ENCODE measurements around the gene KIF21B. TPM values are rescaled to one million over a fixed set of nuclear protein-coding genes. Genes with fewer than 3 reads are reported as not detected.

Gene KIF21B
- total RNA-seq, 4 donors from 2014 or later: 3.2 to 40.4 (median 22.7) TPM

DNA sequence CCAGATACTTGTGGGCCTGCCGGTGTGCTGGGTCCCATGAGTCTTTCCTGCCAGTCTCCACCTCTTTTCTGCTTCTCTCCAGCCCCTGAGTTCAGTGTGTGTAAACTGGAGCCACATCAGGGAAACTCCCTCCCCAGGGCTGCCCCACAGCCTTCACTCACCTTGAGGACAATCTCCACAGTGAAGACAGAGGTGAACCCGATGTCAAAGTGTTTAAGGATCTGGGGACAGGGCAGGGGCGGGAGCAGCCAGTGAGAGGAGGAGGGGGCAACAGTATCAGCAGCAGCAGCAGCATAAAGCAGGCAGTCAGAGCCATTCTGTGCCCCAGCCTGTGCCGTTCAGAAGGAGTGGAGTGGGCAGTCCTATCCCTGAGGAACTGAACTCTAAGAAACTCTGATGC, 45.5 kb upstream of the KIF21B start:
- H3K36me3 ChIP-seq: no peaks in the 10 kb centered on the region
- DNase-seq: no peak
- 70% methylated on average over 4 of the region's 4 CpGs; no CpG with 5 or more reads in 1 of the 2 donors for WGBS, 2 donors (ENCODE audit: low coverage in 1 of 2)
- H3K27ac ChIP-seq: no peak overlapping the region
- intact Hi-C loops (cut with DNase I; ENCODE audit: low total_unique reads): no loop called here
- H3K4me3 ChIP-seq: no peak overlapping the region
- TF ChIP-seq POLR2AphosphoS5 (IDR thresholded peaks at IDR 0.05): no peak
- no peak for TF ChIP-seq POLR2A (IDR thresholded peaks at IDR 0.05)
- TF ChIP-seq CTCF (IDR thresholded peaks at IDR 0.05): no peak
- no peak for TF ChIP-seq EP300 (IDR thresholded peaks at IDR 0.05; ENCODE audit: low read depth)
- in situ Hi-C loops (cut with MboI; ENCODE audit: low pct_ligation_motif_present in 1 of 4, low pct_unique_long_range_greater_than_20kb in 1 of 4, low sequenced_read_pairs in 3 of 4): no loop called here
- no peaks in the 10 kb centered on the region for H3K27me3 ChIP-seq
- no peaks in the 10 kb centered on the region for H3K4me1 ChIP-seq
- no peaks in the 10 kb centered on the region for H3K9me3 ChIP-seq

- no peaks in the 10 kb centered on the region for H3K9me3 ChIP-seq
- no peaks in the 10 kb centered on the region for H3K36me3 ChIP-seq
- no peak for DNase-seq
- H3K27me3 ChIP-seq: no peaks in the 10 kb centered on the region
- WGBS, 2 donors (ENCODE audit: low coverage in 1 of 2): 92% methylated on average over 4 of the region's 4 CpGs; no CpG with 5 or more reads in 1 of the 2 donors
- intact Hi-C loops (cut with DNase I; ENCODE audit: low total_unique reads) (no loop called here), in situ Hi-C loops (cut with MboI; ENCODE audit: low pct_ligation_motif_present in 1 of 4, low pct_unique_long_range_greater_than_20kb in 1 of 4, low sequenced_read_pairs in 3 of 4) (no loop called here)
- TF ChIP-seq POLR2AphosphoS5 (IDR thresholded peaks at IDR 0.05): no peak
- TF ChIP-seq EP300 (IDR thresholded peaks at IDR 0.05; ENCODE audit: low read depth): no peak
- no peak overlapping the region for H3K4me3 ChIP-seq
- no peaks in the 10 kb centered on the region for H3K4me1 ChIP-seq
- no peak overlapping the region for H3K27ac ChIP-seq
These were observed 43.5 kb upstream of the KIF21B start for GRCh38 chr1:201066986-201067385.

DNA sequence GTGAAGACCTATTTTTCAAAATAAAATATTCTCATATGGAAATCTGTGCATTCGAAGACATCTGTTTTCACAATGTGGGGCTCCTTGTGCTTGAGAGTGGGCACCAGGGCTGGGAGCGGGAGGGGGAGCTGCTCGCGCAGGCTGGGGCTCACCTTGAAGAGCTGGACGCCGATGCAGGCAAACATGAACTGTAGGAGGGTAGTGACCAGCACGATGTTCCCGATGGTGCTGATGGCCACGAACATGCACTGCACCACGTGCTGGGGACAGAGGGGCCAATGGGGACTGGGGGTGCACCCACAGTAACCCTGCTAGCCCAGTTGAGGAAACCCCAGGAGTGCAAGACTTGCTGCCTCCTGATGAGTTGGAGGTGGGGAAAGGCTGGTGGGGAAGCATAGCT, 42.2 kb upstream of the KIF21B start:
- in situ Hi-C loops (cut with MboI; ENCODE audit: low pct_ligation_motif_present in 1 of 4, low pct_unique_long_range_greater_than_20kb in 1 of 4, low sequenced_read_pairs in 3 of 4): no loop called here
- DNase-seq: no peak
- intact Hi-C loops (cut with DNase I; ENCODE audit: low total_unique reads): no loop called here
- 94% methylated on average over 10 of the region's 10 CpGs; no CpG with 5 or more reads in 1 of the 2 donors for WGBS, 2 donors (ENCODE audit: low coverage in 1 of 2)
- no peaks in the 10 kb centered on the region for H3K36me3 ChIP-seq
- no peak overlapping the region for H3K27ac ChIP-seq
- H3K4me3 ChIP-seq: no peak overlapping the region
- no peaks in the 10 kb centered on the region for H3K9me3 ChIP-seq
- peaks cover 0 to 2% (median 0%) of the 10 kb centered on the region in 4 donors for H3K4me1 ChIP-seq
- no peaks in the 10 kb centered on the region for H3K27me3 ChIP-seq
- no peak for TF ChIP-seq POLR2A (IDR thresholded peaks at IDR 0.05)
- TF ChIP-seq CTCF (IDR thresholded peaks at IDR 0.05): no peak
- TF ChIP-seq EP300 (IDR thresholded peaks at IDR 0.05; ENCODE audit: low read depth): no peak
- no peak for TF ChIP-seq POLR2AphosphoS5 (IDR thresholded peaks at IDR 0.05)

DNA sequence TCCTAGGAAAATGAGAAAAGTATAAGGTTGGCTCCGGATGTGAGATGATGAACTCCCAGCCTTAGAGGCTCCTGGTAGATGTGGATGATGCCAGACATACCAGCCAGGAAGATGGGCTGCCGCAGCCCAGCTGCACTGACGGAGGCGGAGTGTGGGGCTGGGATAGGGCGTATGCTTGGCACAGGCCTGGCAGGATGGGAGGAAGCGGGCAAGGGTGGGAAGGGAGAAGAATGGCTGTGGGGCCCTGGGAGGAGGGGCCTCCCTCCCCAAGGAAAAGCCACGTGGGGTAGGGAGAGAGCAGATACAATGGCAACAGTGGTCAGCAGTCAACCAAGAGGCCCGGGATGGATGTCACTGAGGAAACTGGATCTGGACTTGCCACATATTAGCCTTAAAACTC, 41.3 kb upstream of the KIF21B start:
- Histone ChIP-seq H3K27me3 (no peaks in the 10 kb centered on the region), H3K4me1 (peaks cover 0 to 7% (median 2%) of the 10 kb centered on the region in 4 donors), H3K9me3 (no peaks in the 10 kb centered on the region), H3K36me3 (no peaks in the 10 kb centered on the region), H3K4me3 (no peak overlapping the region), H3K27ac (no peak overlapping the region)
- DNase-seq: no peak
- no peak for TF ChIP-seq EP300 (IDR thresholded peaks at IDR 0.05; ENCODE audit: low read depth)
- TF ChIP-seq POLR2AphosphoS5 (IDR thresholded peaks at IDR 0.05): no peak
- TF ChIP-seq POLR2A (IDR thresholded peaks at IDR 0.05): no peak
- TF ChIP-seq CTCF (IDR thresholded peaks at IDR 0.05): no peak
- intact Hi-C loops (cut with DNase I; ENCODE audit: low total_unique reads) (no loop called here), in situ Hi-C loops (cut with MboI; ENCODE audit: low pct_ligation_motif_present in 1 of 4, low pct_unique_long_range_greater_than_20kb in 1 of 4, low sequenced_read_pairs in 3 of 4) (no loop called here)
- 80% methylated on average over 7 to 8 of the region's 8 CpGs for WGBS, 2 donors (ENCODE audit: low coverage in 1 of 2)

GRCh38 chr1:201063145-201063544, 39.6 kb upstream of the KIF21B start:
- Histone ChIP-seq H3K4me3 (no peak overlapping the region), H3K27ac (no peak overlapping the region), H3K9me3 (no peaks in the 10 kb centered on the region), H3K36me3 (no peaks in the 10 kb centered on the region), H3K4me1 (peaks cover 0 to 7% (median 2%) of the 10 kb centered on the region in 4 donors), H3K27me3 (no peaks in the 10 kb centered on the region)
- no peak for TF ChIP-seq EP300 (IDR thresholded peaks at IDR 0.05; ENCODE audit: low read depth)
- no peak for TF ChIP-seq POLR2A (IDR thresholded peaks at IDR 0.05)
- no peak for TF ChIP-seq CTCF (IDR thresholded peaks at IDR 0.05)
- no peak for TF ChIP-seq POLR2AphosphoS5 (IDR thresholded peaks at IDR 0.05)
- in situ Hi-C loops (cut with MboI; ENCODE audit: low pct_ligation_motif_present in 1 of 4, low pct_unique_long_range_greater_than_20kb in 1 of 4, low sequenced_read_pairs in 3 of 4): no loop called here
- DNase-seq: no peak
- 89 to 91% methylated on average over 3 to 7 of the region's 7 CpGs for WGBS, 2 donors (ENCODE audit: low coverage in 1 of 2)
- intact Hi-C loops (cut with DNase I; ENCODE audit: low total_unique reads): no loop called here
